Activated T-cell treated with anti-CD3 and anti-CD28 coated beads, Interleukin-2, amount 50 U/mL, for 4 hours (primary cell): ENCODE measurements around the gene ADIPOR2. TPM values are rescaled to one million over a fixed set of nuclear protein-coding genes. Genes with fewer than 3 reads are reported as not detected.
"Not testable (repeated sequence)": the region's sequence is repeated elsewhere in the genome, so short reads cannot be mapped to it uniquely, and the experiment has no call there.

Experiments used
- ATAC-seq, 2 donors: fragments of 200-7000 bp; cut with Tn5 transposase; one replicate each; pipeline ENCODE4 v1.10.0; 2021
- DNase-seq: peaks from one replicate; pipeline ENCODE4 v3.0.0-alpha.2; 2020
- H3K27me3 Mint-ChIP-seq: one replicate; pipeline ENCODE4 v1.8.0; 2021; ENCODE audit warnings: low read depth, mixed read lengths
- H3K36me3 Mint-ChIP-seq: one replicate; pipeline ENCODE4 v1.8.0; 2022; ENCODE audit warnings: mixed read lengths; ENCODE audit not compliant: insufficient read depth
- H3K4me1 Mint-ChIP-seq: one replicate; pipeline ENCODE4 v1.8.0; 2021; ENCODE audit warnings: low read depth, mixed read lengths
- H3K4me3 Mint-ChIP-seq: one replicate; pipeline ENCODE4 v1.8.0; 2021; ENCODE audit warnings: mild to moderate bottlenecking, moderate library complexity, mixed read lengths
- H3K9me3 Mint-ChIP-seq: one replicate; pipeline ENCODE4 v1.8.0; 2021; ENCODE audit warnings: mixed read lengths
- total RNA-seq, 3 donors: library from RNA; stranded (reverse); gene quantifications; one replicate each; pipeline ENCODE4 v1.2.1, GENCODE V29; 2021

The ADIPOR2 gene
- total RNA-seq, 3 donors from 2014 or later: 45.0 to 54.2 (median 46.8) TPM

- ATAC-seq (no peak), DNase-seq (no peak)
- peaks cover 46% of the 10 kb centered on the region for H3K4me1 Mint-ChIP-seq
- H3K27me3 Mint-ChIP-seq: no peaks in the 10 kb centered on the region
- H3K4me3 Mint-ChIP-seq: no peak overlapping the region
- peaks cover 9% of the 10 kb centered on the region for H3K36me3 Mint-ChIP-seq
- H3K9me3 Mint-ChIP-seq: no peaks in the 10 kb centered on the region
Observed at GRCh38 chr12:1705774-1706631, 15.1 kb downstream of the ADIPOR2 start.

DNA sequence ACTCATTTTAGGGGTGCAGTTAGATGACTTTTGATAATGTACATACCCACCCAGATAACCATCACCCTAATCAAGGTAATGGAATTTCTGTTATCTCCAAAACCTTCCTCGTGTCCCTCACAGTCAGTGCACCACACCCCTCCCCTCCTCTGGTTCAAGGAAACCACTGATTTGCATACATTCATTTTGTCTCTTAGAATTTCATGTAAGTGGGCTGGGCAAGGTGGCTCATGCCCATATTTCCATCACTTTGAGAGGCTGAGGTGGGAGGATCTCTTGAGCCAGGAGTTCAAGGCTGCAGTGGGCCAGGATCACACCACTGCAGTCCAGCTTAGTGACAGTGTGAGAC lies 15.7 kb downstream of the ADIPOR2 start:
- no peak for DNase-seq
- Mint-ChIP-seq H3K27me3 (no peaks in the 10 kb centered on the region), H3K9me3 (no peaks in the 10 kb centered on the region), H3K36me3 (peaks cover 9% of the 10 kb centered on the region), H3K4me1 (peaks cover 51% of the 10 kb centered on the region), H3K4me3 (no peak overlapping the region)
- no peak for ATAC-seq

DNA sequence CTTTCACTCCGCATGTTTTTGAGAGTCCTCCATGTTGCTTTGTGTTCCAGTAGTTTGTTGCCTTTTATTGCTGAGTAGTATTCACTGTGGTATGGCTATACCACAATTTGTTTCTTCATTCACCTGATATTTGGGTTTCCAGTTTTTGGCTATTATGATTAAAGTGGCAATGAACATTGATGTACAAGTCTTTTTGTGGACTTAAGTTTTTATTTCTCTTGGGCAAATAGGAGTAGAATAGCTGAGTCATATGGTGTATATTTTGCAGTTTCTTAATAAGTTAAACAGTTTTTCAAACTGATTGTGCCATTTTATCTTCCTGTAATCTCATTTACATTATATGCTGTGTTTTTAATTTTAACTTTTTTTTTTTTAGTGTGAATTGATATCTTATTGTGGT lies 16.2 kb downstream of the ADIPOR2 start:
- Mint-ChIP-seq H3K27me3 (no peaks in the 10 kb centered on the region), H3K4me1 (peaks cover 51% of the 10 kb centered on the region), H3K4me3 (no peak overlapping the region), H3K9me3 (no peaks in the 10 kb centered on the region), H3K36me3 (peaks cover 9% of the 10 kb centered on the region)
- DNase-seq: no peak
- no peak for ATAC-seq

GRCh38 chr12:1709968-1710367 lies 19.1 kb downstream of the ADIPOR2 start:
- Mint-ChIP-seq H3K4me1 (peaks cover 39% of the 10 kb centered on the region), H3K36me3 (peaks cover 26% of the 10 kb centered on the region)
- H3K27me3 Mint-ChIP-seq, H3K4me3 Mint-ChIP-seq, DNase-seq, H3K9me3 Mint-ChIP-seq, ATAC-seq: not testable (repeated sequence)

GRCh38 chr12:1710870-1711269 lies 20.0 kb downstream of the ADIPOR2 start:
- H3K27me3 Mint-ChIP-seq, ATAC-seq, H3K4me3 Mint-ChIP-seq, DNase-seq: not testable (repeated sequence)
- Mint-ChIP-seq H3K4me1 (peaks cover 36% of the 10 kb centered on the region), H3K9me3 (peaks cover 10% of the 10 kb centered on the region), H3K36me3 (peaks cover 26% of the 10 kb centered on the region)

DNA sequence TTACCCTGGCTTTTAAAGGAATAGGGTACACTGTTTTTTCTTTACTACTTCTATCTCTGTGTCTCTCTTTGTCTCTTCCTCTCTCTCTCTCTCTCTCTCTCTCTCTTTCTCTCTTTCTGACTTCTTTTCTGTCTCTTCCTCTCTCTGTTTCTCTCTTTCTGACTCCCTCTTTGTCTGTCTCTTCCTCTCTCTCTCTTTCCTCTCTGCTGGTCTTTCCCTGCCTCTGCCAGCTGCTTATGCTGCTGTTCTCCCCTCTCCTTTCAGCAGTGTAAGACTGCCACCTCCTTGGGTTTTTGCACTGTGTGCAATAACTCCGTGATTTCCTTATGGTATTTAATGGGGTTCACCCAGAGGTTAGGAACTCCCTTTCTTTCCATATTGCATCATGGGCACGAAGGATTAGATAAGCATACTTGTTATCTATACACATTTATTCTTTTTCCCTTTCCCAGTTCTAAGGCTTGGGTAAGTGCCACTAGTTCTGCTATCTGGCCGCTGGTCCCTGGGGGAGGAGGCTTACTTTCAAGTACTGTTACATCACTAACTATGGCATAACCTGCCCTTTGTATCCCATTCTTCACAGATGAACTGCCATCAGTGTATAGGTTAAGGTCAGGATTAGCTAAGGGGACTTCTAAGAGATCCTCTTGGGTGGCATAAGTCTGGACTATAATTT lies 20.8 kb downstream of the ADIPOR2 start:
- Mint-ChIP-seq H3K9me3 (peaks cover 10% of the 10 kb centered on the region), H3K36me3 (peaks cover 28% of the 10 kb centered on the region), H3K4me1 (peaks cover 37% of the 10 kb centered on the region)
- not testable (repeated sequence) for ATAC-seq, H3K27me3 Mint-ChIP-seq, H3K4me3 Mint-ChIP-seq, DNase-seq

- ATAC-seq, DNase-seq, H3K27me3 Mint-ChIP-seq, H3K4me3 Mint-ChIP-seq: not testable (repeated sequence)
- peaks cover 37% of the 10 kb centered on the region for H3K4me1 Mint-ChIP-seq
- peaks cover 26% of the 10 kb centered on the region for H3K36me3 Mint-ChIP-seq
- peaks cover 10% of the 10 kb centered on the region for H3K9me3 Mint-ChIP-seq
Observed at GRCh38 chr12:1712305-1712704, 21.4 kb downstream of the ADIPOR2 start.

DNA sequence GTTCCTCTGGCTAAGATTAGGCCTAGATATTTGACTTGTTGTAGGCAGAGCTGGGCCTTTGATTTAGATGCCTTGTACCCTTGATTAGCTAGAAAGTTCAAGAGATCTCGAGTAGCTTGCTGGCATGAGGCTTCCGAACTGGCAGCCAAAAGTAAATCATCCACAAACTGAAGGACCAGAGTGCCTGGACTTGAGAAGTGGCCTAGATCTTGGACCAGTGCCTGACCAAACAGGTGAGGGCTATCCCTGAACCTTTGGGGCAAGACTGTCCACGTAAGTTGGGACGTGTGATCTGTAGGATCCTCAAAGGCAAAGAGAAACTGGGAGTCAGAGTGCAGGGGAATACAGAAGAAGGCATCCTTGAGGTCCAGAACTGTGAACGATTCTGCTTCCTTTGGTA lies 22.0 kb downstream of the ADIPOR2 start:
- H3K4me3 Mint-ChIP-seq, H3K27me3 Mint-ChIP-seq, DNase-seq, ATAC-seq: not testable (repeated sequence)
- Mint-ChIP-seq H3K36me3 (peaks cover 26% of the 10 kb centered on the region), H3K4me1 (peaks cover 37% of the 10 kb centered on the region), H3K9me3 (peaks cover 10% of the 10 kb centered on the region)

- Mint-ChIP-seq H3K36me3 (peaks cover 26% of the 10 kb centered on the region), H3K4me1 (peaks cover 36% of the 10 kb centered on the region), H3K9me3 (peaks cover 10% of the 10 kb centered on the region)
- not testable (repeated sequence) for DNase-seq, H3K27me3 Mint-ChIP-seq, H3K4me3 Mint-ChIP-seq, ATAC-seq
Observed at GRCh38 chr12:1713783-1714348, 23.0 kb downstream of the ADIPOR2 start.

GRCh38 chr12:1715459-1715858 lies 24.6 kb downstream of the ADIPOR2 start:
- Mint-ChIP-seq H3K4me1 (peaks cover 39% of the 10 kb centered on the region), H3K9me3 (peaks cover 10% of the 10 kb centered on the region), H3K36me3 (peaks cover 26% of the 10 kb centered on the region)
- ATAC-seq, H3K27me3 Mint-ChIP-seq, DNase-seq, H3K4me3 Mint-ChIP-seq: not testable (repeated sequence)

DNA sequence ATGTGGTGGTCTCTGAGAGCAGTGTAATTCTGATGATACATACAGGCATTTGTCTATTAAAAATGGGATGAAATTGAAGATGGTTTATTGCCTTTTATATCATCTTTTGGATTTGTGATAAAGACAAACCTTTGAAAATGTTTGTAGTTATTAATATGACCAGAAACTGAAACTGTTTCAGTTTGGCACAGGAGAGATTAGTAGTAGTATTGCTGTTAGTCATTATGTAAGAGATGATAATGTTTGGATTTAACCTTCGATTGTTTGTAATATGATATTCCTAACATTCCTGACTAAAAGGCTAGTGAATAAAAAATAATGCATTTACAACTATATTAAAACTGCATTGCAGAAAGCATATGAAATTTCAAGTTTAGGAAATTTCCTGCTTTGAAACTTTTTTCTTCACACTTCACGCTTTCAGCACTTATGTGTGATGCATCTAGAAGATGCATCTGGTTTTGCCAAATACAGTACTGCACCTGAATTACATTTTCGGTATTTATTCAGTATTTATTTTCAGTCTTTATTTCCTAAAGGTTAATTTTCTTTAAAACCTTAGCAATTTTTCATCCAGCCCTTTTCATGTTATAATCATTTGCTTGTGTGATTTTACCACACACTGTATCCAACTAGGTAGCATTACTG lies 25.5 kb downstream of the ADIPOR2 start:
- DNase-seq (no peak), ATAC-seq (peak in 1 of 2 donors; percentile 32)
- Mint-ChIP-seq H3K9me3 (peaks cover 10% of the 10 kb centered on the region), H3K4me3 (no peak overlapping the region), H3K27me3 (no peaks in the 10 kb centered on the region), H3K36me3 (peaks cover 26% of the 10 kb centered on the region), H3K4me1 (peaks cover 39% of the 10 kb centered on the region)

GRCh38 chr12:1716911-1717310 lies 26.0 kb downstream of the ADIPOR2 start:
- H3K4me1 Mint-ChIP-seq: peaks cover 41% of the 10 kb centered on the region
- no peaks in the 10 kb centered on the region for H3K27me3 Mint-ChIP-seq
- H3K4me3 Mint-ChIP-seq: no peak overlapping the region
- no peak for DNase-seq
- H3K36me3 Mint-ChIP-seq: peaks cover 26% of the 10 kb centered on the region
- ATAC-seq: no peak
- peaks cover 10% of the 10 kb centered on the region for H3K9me3 Mint-ChIP-seq

- Mint-ChIP-seq H3K9me3 (peaks cover 9% of the 10 kb centered on the region), H3K36me3 (peaks cover 19% of the 10 kb centered on the region), H3K4me1 (peaks cover 46% of the 10 kb centered on the region), H3K27me3 (no peaks in the 10 kb centered on the region), H3K4me3 (no peak overlapping the region)
- DNase-seq (no peak), ATAC-seq (no peak)
Observed at GRCh38 chr12:1719139-1719538, 28.3 kb downstream of the ADIPOR2 start.

GRCh38 chr12:1720494-1720893 lies 29.6 kb downstream of the ADIPOR2 start:
- H3K4me1 Mint-ChIP-seq: peaks cover 47% of the 10 kb centered on the region
- DNase-seq (no peak), ATAC-seq (no peak)
- H3K36me3 Mint-ChIP-seq: peaks cover 11% of the 10 kb centered on the region
- H3K9me3 Mint-ChIP-seq: no peaks in the 10 kb centered on the region
- no peak overlapping the region for H3K4me3 Mint-ChIP-seq
- H3K27me3 Mint-ChIP-seq: no peaks in the 10 kb centered on the region
